H9 (cell line): Measurements from ENCODE around the gene RAB15. TPM values are rescaled to one million over a fixed set of nuclear protein-coding genes. Genes with fewer than 3 reads are reported as not detected.

Experiments used
- DNase-seq: peaks from one replicate; pipeline ENCODE4 v3.0.0-alpha.2; 2017
- H2AFZ ChIP-seq: one replicate; pipeline ENCODE4 v1.6.1; 2013; ENCODE audit warnings: mild to moderate bottlenecking, low read length, control low read depth, moderate library complexity
- H2AK5ac ChIP-seq: 2 replicates; pipeline ENCODE4 v1.6.1; 2013; ENCODE audit warnings: low read length, control low read depth, mixed read lengths; ENCODE audit not compliant: insufficient read length
- H2BK120ac ChIP-seq: one replicate; pipeline ENCODE4 v1.6.1; 2013; ENCODE audit warnings: low read depth, mild to moderate bottlenecking, low read length, control low read depth, inconsistent platforms; ENCODE audit not compliant: poor library complexity, severe bottlenecking
- H2BK12ac ChIP-seq: 2 replicates; pipeline ENCODE4 v1.6.1; 2013; ENCODE audit warnings: low read length, control low read depth, mixed read lengths, low read depth; ENCODE audit not compliant: insufficient read length
- H2BK15ac ChIP-seq: 2 replicates; pipeline ENCODE4 v1.6.1; 2013; ENCODE audit warnings: low read depth, low read length, control low read depth
- H2BK20ac ChIP-seq: one replicate; pipeline ENCODE4 v1.6.1; 2013; ENCODE audit warnings: low read depth, mild to moderate bottlenecking, low read length, control low read depth, inconsistent platforms; ENCODE audit not compliant: poor library complexity, severe bottlenecking
- H2BK5ac ChIP-seq: 2 replicates; pipeline ENCODE4 v1.6.1; 2013; ENCODE audit warnings: low read length, control low read depth, mixed read lengths; ENCODE audit not compliant: insufficient read length
- H3K14ac ChIP-seq: 2 replicates; pipeline ENCODE4 v1.6.1; 2013; ENCODE audit warnings: low read length, control low read depth; ENCODE audit not compliant: insufficient read depth
- H3K18ac ChIP-seq: 2 replicates; pipeline ENCODE4 v1.6.1; 2013; ENCODE audit warnings: low read depth, mild to moderate bottlenecking, mixed read lengths, low read length, control low read depth; ENCODE audit not compliant: insufficient read length
- H3K23ac ChIP-seq: 2 replicates; pipeline ENCODE4 v1.6.1; 2013; ENCODE audit warnings: low read length, control low read depth, mixed read lengths, low read depth; ENCODE audit not compliant: insufficient read length
- H3K23me2 ChIP-seq: 2 replicates; pipeline ENCODE4 v1.6.1; 2013; ENCODE audit warnings: low read depth, mild to moderate bottlenecking, mixed read lengths, low read length, control low read depth; ENCODE audit not compliant: insufficient read length, poor library complexity, severe bottlenecking
- H3K27ac ChIP-seq: 2 replicates; pipeline ENCODE4 v1.5.1; 2013; ENCODE audit warnings: low read length, control low read depth, mixed read lengths, low read depth; ENCODE audit not compliant: insufficient read length
- H3K27me3 ChIP-seq: 2 replicates; pipeline ENCODE4 v1.6.1; 2013; ENCODE audit warnings: low read length, control low read depth, inconsistent platforms; ENCODE audit not compliant: insufficient read depth
- H3K4ac ChIP-seq: 2 replicates; pipeline ENCODE4 v1.6.1; 2013; ENCODE audit warnings: low read depth, mild to moderate bottlenecking, control low read depth, inconsistent platforms, low read length, moderate library complexity
- H3K4me1 ChIP-seq: 2 replicates; pipeline ENCODE4 v1.6.1; 2013; ENCODE audit warnings: low read length, control low read depth, inconsistent platforms; ENCODE audit not compliant: insufficient read depth
- H3K4me2 ChIP-seq: 2 replicates; pipeline ENCODE4 v1.6.1; 2013; ENCODE audit warnings: low read length, control low read depth, mixed read lengths; ENCODE audit not compliant: insufficient read length, insufficient read depth
- H3K56ac ChIP-seq: 2 replicates; pipeline ENCODE4 v1.6.1; 2013; ENCODE audit warnings: low read depth, mild to moderate bottlenecking, mixed read lengths, low read length, control low read depth; ENCODE audit not compliant: insufficient read length
- H3K79me1 ChIP-seq: 2 replicates; pipeline ENCODE4 v1.6.1; 2013; ENCODE audit warnings: low read depth, mild to moderate bottlenecking, moderate library complexity, low read length, control low read depth, inconsistent platforms; ENCODE audit not compliant: insufficient read depth, poor library complexity, severe bottlenecking
- H3K79me2 ChIP-seq: 2 replicates; pipeline ENCODE4 v1.6.1; 2013; ENCODE audit warnings: low read length, control low read depth, inconsistent platforms; ENCODE audit not compliant: insufficient read depth
- H3K9ac ChIP-seq: 2 replicates; pipeline ENCODE4 v1.6.1; 2013; ENCODE audit warnings: low read length, control low read depth, mixed read lengths; ENCODE audit not compliant: insufficient read length; ENCODE audit errors: extremely low read depth
- H3K9me3 ChIP-seq: one replicate; pipeline ENCODE4 v1.6.1; 2013; ENCODE audit warnings: low read depth, low read length, inconsistent platforms; ENCODE audit not compliant: control insufficient read depth
- H3T11ph ChIP-seq: one replicate; pipeline ENCODE4 v1.6.1; 2013; ENCODE audit warnings: mild to moderate bottlenecking, low read length, control low read depth, inconsistent platforms
- H4K20me1 ChIP-seq: one replicate; pipeline ENCODE4 v1.6.1; 2013; ENCODE audit not compliant: control insufficient read depth, insufficient read length, insufficient read depth
- H4K5ac ChIP-seq: 2 replicates; pipeline ENCODE4 v1.6.1; 2013; ENCODE audit warnings: low read depth, mild to moderate bottlenecking, mixed read lengths, low read length, control low read depth; ENCODE audit not compliant: insufficient read length
- H4K8ac ChIP-seq: replicated peaks from 2 replicates; pipeline ENCODE4 v1.6.1; 2013; ENCODE audit warnings: low read length, control low read depth, mixed read lengths, low read depth; ENCODE audit not compliant: insufficient read length
- H4K91ac ChIP-seq: 2 replicates; pipeline ENCODE4 v1.6.1; 2013; ENCODE audit warnings: low read depth, mild to moderate bottlenecking, moderate library complexity, mixed read lengths, low read length, control low read depth; ENCODE audit not compliant: insufficient read length
- H3K27ac Mint-ChIP-seq, 3 experiments: 2 replicates in 2 of 3; 3 replicates in 1 of 3; pipeline ENCODE4 v1.8.0; 2020 to 2021; ENCODE audit warnings: mixed read lengths in 3 of 3, mild to moderate bottlenecking in 1 of 3, moderate library complexity in 1 of 3
- H3K27me3 Mint-ChIP-seq: 2 replicates; pipeline ENCODE4 v1.8.0; 2021; ENCODE audit warnings: low read depth, mild to moderate bottlenecking, moderate library complexity, mixed read lengths
- H3K36me3 Mint-ChIP-seq, 3 experiments: 2 replicates in 2 of 3; 3 replicates in 1 of 3; pipeline ENCODE4 v1.8.0; 2020 to 2021; ENCODE audit warnings: low read depth in 3 of 3, mixed read lengths in 3 of 3; ENCODE audit not compliant: insufficient read depth in 1 of 3
- H3K4me1 Mint-ChIP-seq, 2 experiments: 2 replicates each; pipeline ENCODE4 v1.8.0; 2020; ENCODE audit warnings: mixed read lengths in 2 of 2
- H3K4me3 Mint-ChIP-seq, 2 experiments: 2 replicates in 1 of 2; 3 replicates in 1 of 2; pipeline ENCODE4 v1.8.0; 2020 to 2021; ENCODE audit warnings: mild to moderate bottlenecking in 2 of 2, mixed read lengths in 2 of 2, moderate library complexity in 1 of 2
- H3K9me3 Mint-ChIP-seq, 2 experiments: 2 replicates in 1 of 2; 3 replicates in 1 of 2; pipeline ENCODE4 v1.8.0; 2020; ENCODE audit warnings: mild to moderate bottlenecking in 2 of 2, mixed read lengths in 2 of 2, moderate library complexity in 1 of 2
- CTCF ChIP-seq: fragments of 200-600 bp; sonication (generic); conservative IDR thresholded peaks from 3 replicates; pipeline ENCODE4 v1.8.0; 2021; ENCODE audit warnings: antibody characterized with exemption, mild to moderate bottlenecking
- WGBS: extraction: QIAGEN DNeasy Blood & Tissue Kit; methylation state at CpG from one replicate; pipeline ENCODE4 v1.1.7; 2013; ENCODE audit warnings: missing lambda C conversion rate, low lambda C conversion rate, mixed read lengths; ENCODE audit not compliant: insufficient read length; ENCODE audit errors: extremely low coverage; 5-methylcytosine and 5-hydroxymethylcytosine counted together
- total RNA-seq: library from RNA; stranded (reverse); gene quantifications from 2 replicates; pipeline ENCODE4 v1.2.1, GENCODE V29; 2021

RAB15 gene
- total RNA-seq, 1 experiment from 2014 or later: 54.3 TPM

- no peak overlapping the region for H3K4me3 Mint-ChIP-seq
- Histone ChIP-seq H3K23ac (no peak overlapping the region), H3K27me3 (no peaks in the 10 kb centered on the region), H2BK15ac (no peak overlapping the region), H4K20me1 (no peaks in the 10 kb centered on the region), H4K8ac (no peak overlapping the region), H3K23me2 (no peaks in the 10 kb centered on the region), H4K91ac (no peak overlapping the region), H2BK20ac (no peak overlapping the region), H2BK120ac (no peak overlapping the region), H3K14ac (no peak overlapping the region; the same call in 1 of the 2 replicates), H3K27ac (no peak overlapping the region), H2AK5ac (no peak overlapping the region), H3K79me1 (no peaks in the 10 kb centered on the region), H3K79me2 (no peaks in the 10 kb centered on the region), H3T11ph (no peak overlapping the region), H3K9ac (no peak overlapping the region), H4K5ac (no peak overlapping the region), H3K9me3 (no peaks in the 10 kb centered on the region), H3K4ac (no peak overlapping the region), H3K4me2 (no peak overlapping the region), H3K18ac (no peak overlapping the region), H2BK5ac (no peak overlapping the region), H3K56ac (no peak overlapping the region), H2AFZ (no peak overlapping the region), H2BK12ac (no peak overlapping the region), H3K4me1 (peaks cover 2% of the 10 kb centered on the region; the same call in 1 of the 2 replicates)
- H3K4me1 Mint-ChIP-seq: peaks cover 18 to 22% of the 10 kb centered on the region in 2 experiments
- TF ChIP-seq CTCF: no peak
- no peaks in the 10 kb centered on the region for H3K9me3 Mint-ChIP-seq
- no peaks in the 10 kb centered on the region for H3K27me3 Mint-ChIP-seq
- no CpG with 5 or more reads among the region's 28 CpGs for WGBS
- H3K27ac Mint-ChIP-seq: peak overlapping the region in 2 of 3 experiments; percentile 32 to 81; a peak in 5 of 7 replicates
- no peak for DNase-seq
- H3K36me3 Mint-ChIP-seq: peaks cover 14 to 67% (median 48%) of the 10 kb centered on the region in 3 experiments
These were observed 24.2 kb downstream of the RAB15 start for GRCh38 chr14:64947710-64948611.
